Right renal pelvis (tissue), 4 donors: ENCODE measurements around the gene INPP5A. TPM values are rescaled to one million over a fixed set of nuclear protein-coding genes. Genes with fewer than 3 reads are reported as not detected.

Experiments
- DNase-seq, 4 donors: peaks; one replicate each; pipeline ENCODE4 v3.0.0-alpha.2; 2013; ENCODE audit warnings: low read depth in 4 of 4, low spot score in 3 of 4, missing footprints in 1 of 4
- polyA plus RNA-seq, 4 donors: library from polyadenylated mRNA; unstranded; fragments of 120-200 nt; gene quantifications; one replicate each; pipeline ENCODE4 v1.2.1, GENCODE V29; 2013; ENCODE audit not compliant: insufficient read length in 4 of 4

Gene INPP5A
- polyA plus RNA-seq, 4 donors = 32.2 to 39.1 (median 36.2) TPM

- DNase-seq = no peak
These were observed 70.4 kb downstream of the INPP5A start for GRCh38 chr10:132607961-132608495.

- DNase-seq = no peak
These were observed 71.1 kb downstream of the INPP5A start for GRCh38 chr10:132608511-132609195.

- no peak for DNase-seq
These were observed 71.6 kb downstream of the INPP5A start for GRCh38 chr10:132609211-132609610.

GRCh38 chr10:132610071-132610701 lies 72.6 kb downstream of the INPP5A start:
- no peak for DNase-seq

- no peak for DNase-seq
These were observed 73.7 kb downstream of the INPP5A start for GRCh38 chr10:132611026-132611910.

- no peak for DNase-seq
These were observed 74.4 kb downstream of the INPP5A start for GRCh38 chr10:132611986-132612385.

- DNase-seq = no peak
These were observed 75.3 kb downstream of the INPP5A start for GRCh38 chr10:132612571-132613504.

- no peak for DNase-seq
These were observed 76.2 kb downstream of the INPP5A start for GRCh38 chr10:132613566-132614348.

- DNase-seq = no peak
These were observed 77.1 kb downstream of the INPP5A start for GRCh38 chr10:132614431-132615340.

- no peak for DNase-seq
These were observed 78.0 kb downstream of the INPP5A start for GRCh38 chr10:132615341-132616169.

- no peak for DNase-seq
These were observed 78.8 kb downstream of the INPP5A start for GRCh38 chr10:132616170-132616995.

GRCh38 chr10:132616996-132617736 lies 79.6 kb downstream of the INPP5A start:
- DNase-seq = no peak

- DNase-seq = no peak
These were observed 80.1 kb downstream of the INPP5A start for GRCh38 chr10:132617737-132618052.

GRCh38 chr10:132618158-132618919 lies 80.8 kb downstream of the INPP5A start:
- DNase-seq = no peak

GRCh38 chr10:132619927-132620326 lies 82.3 kb downstream of the INPP5A start:
- DNase-seq = no peak
